HFF-Myc (cell line): ENCODE data around the gene INPP4B.

Experiments
- DNase-seq: peaks from one replicate; pipeline ENCODE4 v3.0.0-alpha.2; 2011; ENCODE audit warnings: low read depth; ENCODE audit errors: extremely low read depth
- H3K4me3 ChIP-seq: replicated peaks from 2 replicates; pipeline ENCODE4 v1.5.1; 2011; ENCODE audit warnings: low read depth, mild to moderate bottlenecking, control low read depth, low read length
- TF ChIP-seq, protein P1 (sequence below): IDR thresholded peaks from 2 replicates; pipeline ENCODE4 v1.5.1; 2012; ENCODE audit warnings: mild to moderate bottlenecking, low read depth, low read length, control low read depth; ENCODE audit errors: missing control alignments

Gene INPP4B

DNA sequence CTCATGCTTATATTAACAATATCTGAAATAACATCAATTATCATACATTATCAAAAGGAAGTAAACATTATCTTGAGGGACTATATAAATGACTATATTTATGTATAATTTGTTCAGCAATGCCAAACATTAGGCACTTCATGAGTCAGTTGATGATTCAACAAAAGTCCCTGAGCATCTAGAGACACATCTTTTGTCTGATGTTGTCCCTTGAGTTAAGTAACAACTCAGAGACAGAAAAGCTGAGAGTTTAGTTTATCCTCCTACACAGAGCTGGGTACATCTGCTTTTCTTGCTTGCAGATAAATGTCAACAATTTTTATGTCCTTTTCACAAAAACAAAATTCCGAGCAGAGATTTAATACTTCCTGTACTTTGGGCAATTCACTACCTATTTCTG is 311.1 kb downstream of the INPP4B start:
- TF ChIP-seq, protein P1, sequence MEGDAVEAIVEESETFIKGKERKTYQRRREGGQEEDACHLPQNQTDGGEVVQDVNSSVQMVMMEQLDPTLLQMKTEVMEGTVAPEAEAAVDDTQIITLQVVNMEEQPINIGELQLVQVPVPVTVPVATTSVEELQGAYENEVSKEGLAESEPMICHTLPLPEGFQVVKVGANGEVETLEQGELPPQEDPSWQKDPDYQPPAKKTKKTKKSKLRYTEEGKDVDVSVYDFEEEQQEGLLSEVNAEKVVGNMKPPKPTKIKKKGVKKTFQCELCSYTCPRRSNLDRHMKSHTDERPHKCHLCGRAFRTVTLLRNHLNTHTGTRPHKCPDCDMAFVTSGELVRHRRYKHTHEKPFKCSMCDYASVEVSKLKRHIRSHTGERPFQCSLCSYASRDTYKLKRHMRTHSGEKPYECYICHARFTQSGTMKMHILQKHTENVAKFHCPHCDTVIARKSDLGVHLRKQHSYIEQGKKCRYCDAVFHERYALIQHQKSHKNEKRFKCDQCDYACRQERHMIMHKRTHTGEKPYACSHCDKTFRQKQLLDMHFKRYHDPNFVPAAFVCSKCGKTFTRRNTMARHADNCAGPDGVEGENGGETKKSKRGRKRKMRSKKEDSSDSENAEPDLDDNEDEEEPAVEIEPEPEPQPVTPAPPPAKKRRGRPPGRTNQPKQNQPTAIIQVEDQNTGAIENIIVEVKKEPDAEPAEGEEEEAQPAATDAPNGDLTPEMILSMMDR = no peak
- no peak for DNase-seq
- no peak overlapping the region for H3K4me3 ChIP-seq

DNA sequence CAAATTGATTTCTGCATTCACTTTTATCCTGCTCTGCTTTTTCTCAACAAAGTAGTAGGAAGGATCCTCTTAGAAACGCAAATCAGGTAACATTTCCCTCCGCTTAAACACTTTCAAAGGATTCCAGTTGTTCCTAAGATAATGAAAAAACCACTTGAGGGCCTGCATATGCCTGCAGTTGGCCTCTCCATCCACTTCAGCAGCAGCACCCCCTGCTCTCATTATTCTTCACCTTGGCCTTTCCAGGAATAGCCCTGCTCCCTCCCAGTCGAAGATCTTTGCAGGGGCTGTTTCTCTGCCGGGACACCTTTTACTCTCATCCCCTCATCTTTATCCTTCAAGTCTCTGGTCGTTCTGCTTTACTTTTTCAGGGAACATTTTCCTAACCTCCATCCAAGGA is 314.0 kb downstream of the INPP4B start:
- TF ChIP-seq, protein P1 = no peak
- DNase-seq = no peak
- H3K4me3 ChIP-seq = no peak overlapping the region

DNA sequence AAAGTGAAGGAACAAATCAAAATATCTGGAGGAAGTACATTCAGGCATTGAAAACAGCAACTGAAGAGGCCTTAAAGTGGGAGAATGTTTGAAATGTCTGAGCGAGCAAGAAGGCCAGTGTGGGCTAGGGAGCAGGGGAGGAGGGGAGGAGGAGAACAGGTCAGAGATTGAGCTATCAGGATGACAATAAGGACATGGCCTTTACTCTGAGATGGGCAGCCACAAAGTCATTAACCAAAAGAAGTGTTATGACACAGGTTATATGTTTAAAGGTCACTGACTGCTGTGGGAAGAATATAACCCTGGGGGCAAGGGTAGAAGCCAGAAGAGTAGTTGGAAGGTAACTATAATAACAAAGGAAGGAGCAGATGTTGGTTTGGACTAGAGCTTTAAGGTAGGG is 315.4 kb downstream of the INPP4B start:
- TF ChIP-seq, protein P1 = no peak
- no peak for DNase-seq
- H3K4me3 ChIP-seq = no peak overlapping the region

DNA sequence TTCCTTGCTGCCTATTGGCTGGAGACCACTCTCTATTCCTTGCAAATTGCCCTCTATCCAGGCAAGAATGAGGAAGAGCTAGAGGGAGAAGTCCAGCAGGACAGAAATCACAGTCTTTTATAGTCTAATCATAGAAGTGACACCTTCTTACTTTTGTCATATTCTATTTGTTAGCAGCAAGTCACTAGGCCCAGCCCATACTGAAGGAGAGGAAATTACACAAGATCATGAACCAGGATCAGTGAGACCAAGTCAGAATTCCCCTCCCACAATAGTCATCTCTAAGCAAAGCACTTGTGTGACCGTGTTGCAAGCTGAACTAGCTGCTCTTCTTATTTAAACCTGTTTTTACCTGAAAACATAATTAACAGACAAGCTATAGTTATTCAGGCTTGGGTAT is 317.7 kb downstream of the INPP4B start:
- no peak for DNase-seq
- no peak overlapping the region for H3K4me3 ChIP-seq
- TF ChIP-seq, protein P1 = no peak

DNA sequence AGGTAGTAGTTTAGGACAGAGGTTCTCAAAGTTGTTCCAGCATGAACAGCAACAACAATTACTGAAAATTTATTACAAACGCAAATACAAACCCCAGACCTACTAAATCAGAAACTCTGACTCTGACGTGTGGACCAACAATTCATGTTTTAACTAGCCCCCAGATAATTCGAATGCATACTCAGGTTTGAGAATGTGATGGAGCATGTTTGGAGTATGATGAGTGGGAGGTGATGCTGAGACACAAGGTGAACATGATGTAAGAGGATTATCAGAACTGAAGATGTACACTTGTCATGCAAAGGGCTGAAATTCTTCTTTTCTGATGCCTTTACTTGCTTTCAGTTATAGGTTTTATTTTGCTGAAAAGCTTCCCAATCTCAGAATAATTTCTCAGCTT is 323.0 kb downstream of the INPP4B start:
- no peak for DNase-seq
- no peak overlapping the region for H3K4me3 ChIP-seq
- TF ChIP-seq, protein P1 = no peak

DNA sequence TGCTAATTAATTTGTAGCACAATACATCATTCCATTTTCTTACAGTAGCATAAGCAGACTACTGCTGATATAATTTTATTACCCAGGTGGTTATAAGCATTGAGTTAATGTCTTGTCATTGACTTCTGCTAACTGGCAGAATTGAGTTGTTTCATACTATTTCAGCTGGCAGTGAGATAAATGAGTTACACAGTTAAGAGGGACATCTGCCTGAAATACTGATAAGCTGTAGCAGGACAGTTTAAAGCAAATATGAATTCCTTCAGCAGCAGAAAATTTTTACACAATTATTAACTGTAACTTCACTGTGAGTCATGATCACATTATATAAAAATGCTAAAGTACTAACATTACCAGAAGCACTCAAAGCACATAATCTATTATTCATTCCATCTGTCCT is 326.8 kb downstream of the INPP4B start:
- TF ChIP-seq, protein P1 = no peak
- no peak overlapping the region for H3K4me3 ChIP-seq
- DNase-seq = no peak
